HepG2 (cell line): Measurements from ENCODE around the gene C22orf15. TPM values are rescaled to one million over a fixed set of nuclear protein-coding genes. Genes with fewer than 3 reads are reported as not detected.

Source experiments
- FOXJ3 ChIP-seq: sonication (generic); formaldehyde crosslinking; IDR thresholded peaks from 2 replicates; pipeline ENCODE4 v1.4.0; 2020; ENCODE audit warnings: missing genetic modification reagents, mild to moderate bottlenecking, borderline replicate concordance
- IRF2 ChIP-seq: IDR thresholded peaks from 2 replicates; pipeline ENCODE4 v1.6.1; 2018; ENCODE audit warnings: missing genetic modification reagents, missing compliant biosample characterization
- ZFP41 ChIP-seq: sonication (generic); formaldehyde crosslinking; IDR thresholded peaks from 2 replicates; pipeline ENCODE4 v1.4.0; 2020; ENCODE audit warnings: mild to moderate bottlenecking, missing genetic modification reagents, borderline replicate concordance
- ZNF552 ChIP-seq: sonication (generic); formaldehyde crosslinking; IDR thresholded peaks from 2 replicates; pipeline ENCODE4 v1.9.0; 2022; ENCODE audit warnings: missing genetic modification reagents, mild to moderate bottlenecking, borderline replicate concordance
- polyA plus RNA-seq, 8 experiments: library from polyadenylated mRNA; depleted of rRNA in 3 of 8; stranded (reverse) in 7 of 8; unstranded in 1 of 8; fragments of >200 nt; fragmentation: Illumina TruSeq in 4 of 8; extraction: Trizol in 4 of 8; gene quantifications; 2 replicates each; pipeline versions ENCODE4 v1.2.1 to v1.2.3, GENCODE V29; 2011 to 2016; ENCODE audit warnings: low read depth in 4 of 8, missing spikeins in 1 of 8, mixed read lengths in 1 of 8; ENCODE audit not compliant: insufficient read depth in 1 of 8
- total RNA-seq, 5 experiments: library from RNA; depleted of rRNA; stranded (reverse); fragments of >200 nt; fragmentation: Illumina TruSeq; extraction: Trizol; gene quantifications; 2 replicates each; pipeline ENCODE4 v1.2.3, GENCODE V29; 2016; ENCODE audit warnings: low read depth in 1 of 5
- TF ChIP-seq, protein P1 (sequence below): sonication (generic); formaldehyde crosslinking; IDR thresholded peaks from 2 replicates; pipeline ENCODE4 v1.4.0; 2020; ENCODE audit warnings: missing genetic modification reagents
- TF ChIP-seq, protein P2 (sequence below): IDR thresholded peaks from 2 replicates; pipeline ENCODE4 v1.6.1; 2012; ENCODE audit warnings: low read depth, low read length, improper control_type of control experiment
- TF ChIP-seq, protein P3 (sequence below): sonication (generic); formaldehyde crosslinking; IDR thresholded peaks from 2 replicates; pipeline ENCODE4 v1.9.0; 2021; ENCODE audit warnings: missing genetic modification reagents, mild to moderate bottlenecking, borderline replicate concordance
- TF ChIP-seq, protein P4 (sequence below): sonication (generic); formaldehyde crosslinking; IDR thresholded peaks from 2 replicates; pipeline ENCODE4 v1.5.1; 2020; ENCODE audit warnings: mild to moderate bottlenecking, missing genetic modification reagents, borderline replicate concordance
- TF ChIP-seq, protein P5 (sequence below): sonication (generic); formaldehyde crosslinking; IDR thresholded peaks from 2 replicates; pipeline ENCODE4 v1.4.0; 2020; ENCODE audit warnings: mild to moderate bottlenecking, missing genetic modification reagents

The C22orf15 gene
- total and polyA plus RNA-seq, 2 of the 13 experiments (the other 11 are each of a cell fraction or from before 2014, with no cell fraction given) = not detected

DNA sequence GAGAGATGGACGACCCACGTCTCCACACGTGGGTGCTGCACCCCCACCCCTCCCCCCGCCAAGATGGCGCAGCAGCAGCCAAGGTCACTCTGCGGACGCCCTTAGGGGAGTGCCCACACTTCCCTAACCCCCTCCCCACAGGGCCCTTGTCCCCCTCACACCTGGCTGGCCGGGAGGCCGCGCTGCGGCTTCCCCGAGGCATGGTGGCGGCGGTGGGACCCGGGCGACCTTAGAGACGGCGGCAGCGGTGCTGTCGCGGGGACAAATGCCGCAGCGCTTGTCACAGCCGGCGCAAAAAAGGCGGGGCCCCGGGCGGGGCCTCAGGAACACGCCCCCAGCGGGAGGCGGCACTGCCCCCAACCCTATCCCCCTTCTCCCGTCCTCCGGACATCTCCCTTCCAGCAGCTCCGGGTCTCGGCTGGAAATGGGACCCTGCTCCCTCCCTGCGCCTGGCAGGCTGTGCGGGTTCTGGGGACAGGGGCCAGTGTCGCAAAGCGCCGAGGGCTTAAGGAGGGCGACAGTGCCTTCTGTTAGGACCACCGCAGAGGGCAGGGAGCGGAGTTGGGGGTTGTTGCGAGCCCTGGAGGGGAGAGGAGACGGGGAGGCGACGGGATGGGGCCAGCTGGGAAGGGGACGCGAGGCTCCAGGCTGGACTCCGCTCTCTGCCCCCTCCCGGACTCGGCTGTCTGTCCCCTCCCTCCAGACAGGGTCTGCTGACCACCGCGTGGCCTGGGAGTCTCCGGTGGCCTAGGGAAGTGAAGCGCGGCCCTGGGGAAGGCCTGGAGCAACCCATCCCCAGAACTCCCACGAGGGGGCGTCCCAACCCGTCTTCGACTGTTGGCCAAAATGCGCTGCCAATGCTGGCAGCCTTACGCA, 5.1 kb downstream of the C22orf15 start, which contains the start of gene CHCHD10 (continued):
- TF ChIP-seq, protein P1, sequence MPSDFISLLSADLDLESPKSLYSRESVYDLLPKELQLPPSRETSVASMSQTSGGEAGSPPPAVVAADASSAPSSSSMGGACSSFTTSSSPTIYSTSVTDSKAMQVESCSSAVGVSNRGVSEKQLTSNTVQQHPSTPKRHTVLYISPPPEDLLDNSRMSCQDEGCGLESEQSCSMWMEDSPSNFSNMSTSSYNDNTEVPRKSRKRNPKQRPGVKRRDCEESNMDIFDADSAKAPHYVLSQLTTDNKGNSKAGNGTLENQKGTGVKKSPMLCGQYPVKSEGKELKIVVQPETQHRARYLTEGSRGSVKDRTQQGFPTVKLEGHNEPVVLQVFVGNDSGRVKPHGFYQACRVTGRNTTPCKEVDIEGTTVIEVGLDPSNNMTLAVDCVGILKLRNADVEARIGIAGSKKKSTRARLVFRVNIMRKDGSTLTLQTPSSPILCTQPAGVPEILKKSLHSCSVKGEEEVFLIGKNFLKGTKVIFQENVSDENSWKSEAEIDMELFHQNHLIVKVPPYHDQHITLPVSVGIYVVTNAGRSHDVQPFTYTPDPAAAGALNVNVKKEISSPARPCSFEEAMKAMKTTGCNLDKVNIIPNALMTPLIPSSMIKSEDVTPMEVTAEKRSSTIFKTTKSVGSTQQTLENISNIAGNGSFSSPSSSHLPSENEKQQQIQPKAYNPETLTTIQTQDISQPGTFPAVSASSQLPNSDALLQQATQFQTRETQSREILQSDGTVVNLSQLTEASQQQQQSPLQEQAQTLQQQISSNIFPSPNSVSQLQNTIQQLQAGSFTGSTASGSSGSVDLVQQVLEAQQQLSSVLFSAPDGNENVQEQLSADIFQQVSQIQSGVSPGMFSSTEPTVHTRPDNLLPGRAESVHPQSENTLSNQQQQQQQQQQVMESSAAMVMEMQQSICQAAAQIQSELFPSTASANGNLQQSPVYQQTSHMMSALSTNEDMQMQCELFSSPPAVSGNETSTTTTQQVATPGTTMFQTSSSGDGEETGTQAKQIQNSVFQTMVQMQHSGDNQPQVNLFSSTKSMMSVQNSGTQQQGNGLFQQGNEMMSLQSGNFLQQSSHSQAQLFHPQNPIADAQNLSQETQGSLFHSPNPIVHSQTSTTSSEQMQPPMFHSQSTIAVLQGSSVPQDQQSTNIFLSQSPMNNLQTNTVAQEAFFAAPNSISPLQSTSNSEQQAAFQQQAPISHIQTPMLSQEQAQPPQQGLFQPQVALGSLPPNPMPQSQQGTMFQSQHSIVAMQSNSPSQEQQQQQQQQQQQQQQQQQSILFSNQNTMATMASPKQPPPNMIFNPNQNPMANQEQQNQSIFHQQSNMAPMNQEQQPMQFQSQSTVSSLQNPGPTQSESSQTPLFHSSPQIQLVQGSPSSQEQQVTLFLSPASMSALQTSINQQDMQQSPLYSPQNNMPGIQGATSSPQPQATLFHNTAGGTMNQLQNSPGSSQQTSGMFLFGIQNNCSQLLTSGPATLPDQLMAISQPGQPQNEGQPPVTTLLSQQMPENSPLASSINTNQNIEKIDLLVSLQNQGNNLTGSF (CRISPR knock-in tag) = no peak
- TF ChIP-seq, protein P2, sequence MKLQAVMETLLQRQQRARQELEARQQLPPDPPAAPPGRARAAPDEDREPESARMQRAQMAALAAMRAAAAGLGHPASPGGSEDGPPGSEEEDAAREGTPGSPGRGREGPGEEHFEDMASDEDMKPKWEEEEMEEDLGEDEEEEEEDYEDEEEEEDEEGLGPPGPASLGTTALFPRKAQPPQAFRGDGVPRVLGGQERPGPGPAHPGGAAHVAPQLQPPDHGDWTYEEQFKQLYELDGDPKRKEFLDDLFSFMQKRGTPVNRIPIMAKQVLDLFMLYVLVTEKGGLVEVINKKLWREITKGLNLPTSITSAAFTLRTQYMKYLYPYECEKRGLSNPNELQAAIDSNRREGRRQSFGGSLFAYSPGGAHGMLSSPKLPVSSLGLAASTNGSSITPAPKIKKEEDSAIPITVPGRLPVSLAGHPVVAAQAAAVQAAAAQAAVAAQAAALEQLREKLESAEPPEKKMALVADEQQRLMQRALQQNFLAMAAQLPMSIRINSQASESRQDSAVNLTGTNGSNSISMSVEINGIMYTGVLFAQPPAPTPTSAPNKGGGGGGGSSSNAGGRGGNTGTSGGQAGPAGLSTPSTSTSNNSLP = no peak
- TF ChIP-seq, protein P3, sequence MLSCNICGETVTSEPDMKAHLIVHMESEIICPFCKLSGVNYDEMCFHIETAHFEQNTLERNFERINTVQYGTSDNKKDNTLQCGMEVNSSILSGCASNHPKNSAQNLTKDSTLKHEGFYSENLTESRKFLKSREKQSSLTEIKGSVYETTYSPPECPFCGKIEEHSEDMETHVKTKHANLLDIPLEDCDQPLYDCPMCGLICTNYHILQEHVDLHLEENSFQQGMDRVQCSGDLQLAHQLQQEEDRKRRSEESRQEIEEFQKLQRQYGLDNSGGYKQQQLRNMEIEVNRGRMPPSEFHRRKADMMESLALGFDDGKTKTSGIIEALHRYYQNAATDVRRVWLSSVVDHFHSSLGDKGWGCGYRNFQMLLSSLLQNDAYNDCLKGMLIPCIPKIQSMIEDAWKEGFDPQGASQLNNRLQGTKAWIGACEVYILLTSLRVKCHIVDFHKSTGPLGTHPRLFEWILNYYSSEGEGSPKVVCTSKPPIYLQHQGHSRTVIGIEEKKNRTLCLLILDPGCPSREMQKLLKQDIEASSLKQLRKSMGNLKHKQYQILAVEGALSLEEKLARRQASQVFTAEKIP = no peak
- TF ChIP-seq FOXJ3 (CRISPR knock-in tag) = no peak
- TF ChIP-seq, protein P4, sequence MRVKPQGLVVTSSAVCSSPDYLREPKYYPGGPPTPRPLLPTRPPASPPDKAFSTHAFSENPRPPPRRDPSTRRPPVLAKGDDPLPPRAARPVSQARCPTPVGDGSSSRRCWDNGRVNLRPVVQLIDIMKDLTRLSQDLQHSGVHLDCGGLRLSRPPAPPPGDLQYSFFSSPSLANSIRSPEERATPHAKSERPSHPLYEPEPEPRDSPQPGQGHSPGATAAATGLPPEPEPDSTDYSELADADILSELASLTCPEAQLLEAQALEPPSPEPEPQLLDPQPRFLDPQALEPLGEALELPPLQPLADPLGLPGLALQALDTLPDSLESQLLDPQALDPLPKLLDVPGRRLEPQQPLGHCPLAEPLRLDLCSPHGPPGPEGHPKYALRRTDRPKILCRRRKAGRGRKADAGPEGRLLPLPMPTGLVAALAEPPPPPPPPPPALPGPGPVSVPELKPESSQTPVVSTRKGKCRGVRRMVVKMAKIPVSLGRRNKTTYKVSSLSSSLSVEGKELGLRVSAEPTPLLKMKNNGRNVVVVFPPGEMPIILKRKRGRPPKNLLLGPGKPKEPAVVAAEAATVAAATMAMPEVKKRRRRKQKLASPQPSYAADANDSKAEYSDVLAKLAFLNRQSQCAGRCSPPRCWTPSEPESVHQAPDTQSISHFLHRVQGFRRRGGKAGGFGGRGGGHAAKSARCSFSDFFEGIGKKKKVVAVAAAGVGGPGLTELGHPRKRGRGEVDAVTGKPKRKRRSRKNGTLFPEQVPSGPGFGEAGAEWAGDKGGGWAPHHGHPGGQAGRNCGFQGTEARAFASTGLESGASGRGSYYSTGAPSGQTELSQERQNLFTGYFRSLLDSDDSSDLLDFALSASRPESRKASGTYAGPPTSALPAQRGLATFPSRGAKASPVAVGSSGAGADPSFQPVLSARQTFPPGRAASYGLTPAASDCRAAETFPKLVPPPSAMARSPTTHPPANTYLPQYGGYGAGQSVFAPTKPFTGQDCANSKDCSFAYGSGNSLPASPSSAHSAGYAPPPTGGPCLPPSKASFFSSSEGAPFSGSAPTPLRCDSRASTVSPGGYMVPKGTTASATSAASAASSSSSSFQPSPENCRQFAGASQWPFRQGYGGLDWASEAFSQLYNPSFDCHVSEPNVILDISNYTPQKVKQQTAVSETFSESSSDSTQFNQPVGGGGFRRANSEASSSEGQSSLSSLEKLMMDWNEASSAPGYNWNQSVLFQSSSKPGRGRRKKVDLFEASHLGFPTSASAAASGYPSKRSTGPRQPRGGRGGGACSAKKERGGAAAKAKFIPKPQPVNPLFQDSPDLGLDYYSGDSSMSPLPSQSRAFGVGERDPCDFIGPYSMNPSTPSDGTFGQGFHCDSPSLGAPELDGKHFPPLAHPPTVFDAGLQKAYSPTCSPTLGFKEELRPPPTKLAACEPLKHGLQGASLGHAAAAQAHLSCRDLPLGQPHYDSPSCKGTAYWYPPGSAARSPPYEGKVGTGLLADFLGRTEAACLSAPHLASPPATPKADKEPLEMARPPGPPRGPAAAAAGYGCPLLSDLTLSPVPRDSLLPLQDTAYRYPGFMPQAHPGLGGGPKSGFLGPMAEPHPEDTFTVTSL (CRISPR knock-in tag) = peak; percentile 48; the same call in 1 of the 2 replicates
- no peak for TF ChIP-seq ZNF552 (CRISPR knock-in tag)
- TF ChIP-seq ZFP41 = no peak; the same call in 1 of the 2 replicates
- TF ChIP-seq, protein P5, sequence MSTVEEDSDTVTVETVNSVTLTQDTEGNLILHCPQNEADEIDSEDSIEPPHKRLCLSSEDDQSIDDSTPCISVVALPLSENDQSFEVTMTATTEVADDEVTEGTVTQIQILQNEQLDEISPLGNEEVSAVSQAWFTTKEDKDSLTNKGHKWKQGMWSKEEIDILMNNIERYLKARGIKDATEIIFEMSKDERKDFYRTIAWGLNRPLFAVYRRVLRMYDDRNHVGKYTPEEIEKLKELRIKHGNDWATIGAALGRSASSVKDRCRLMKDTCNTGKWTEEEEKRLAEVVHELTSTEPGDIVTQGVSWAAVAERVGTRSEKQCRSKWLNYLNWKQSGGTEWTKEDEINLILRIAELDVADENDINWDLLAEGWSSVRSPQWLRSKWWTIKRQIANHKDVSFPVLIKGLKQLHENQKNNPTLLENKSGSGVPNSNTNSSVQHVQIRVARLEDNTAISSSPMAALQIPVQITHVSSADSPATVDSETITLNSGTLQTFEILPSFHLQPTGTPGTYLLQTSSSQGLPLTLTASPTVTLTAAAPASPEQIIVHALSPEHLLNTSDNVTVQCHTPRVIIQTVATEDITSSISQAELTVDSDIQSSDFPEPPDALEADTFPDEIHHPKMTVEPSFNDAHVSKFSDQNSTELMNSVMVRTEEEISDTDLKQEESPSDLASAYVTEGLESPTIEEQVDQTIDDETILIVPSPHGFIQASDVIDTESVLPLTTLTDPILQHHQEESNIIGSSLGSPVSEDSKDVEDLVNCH = peak; percentile 83; the same call in 1 of the 2 replicates
- TF ChIP-seq IRF2 = peak; percentile 56; the same call in 1 of the 2 replicates
